B cell (primary cell): ENCODE data around the gene CLK4.

Experiments
- CTCF ChIP-seq: fragments of 200-600 bp; IDR thresholded peaks from one replicate; pipeline ENCODE4 v1.8.0; 2022; ENCODE audit warnings: antibody characterized with exemption, mild to moderate bottlenecking
- EZH2 ChIP-seq: IDR thresholded peaks from 2 replicates; pipeline ENCODE4 v1.6.1; 2012; ENCODE audit warnings: borderline replicate concordance, low read depth, mild to moderate bottlenecking, moderate library complexity, low read length; ENCODE audit not compliant: insufficient read depth, poor library complexity, severe bottlenecking

- peak; percentile 5 for TF ChIP-seq CTCF
- no peak for TF ChIP-seq EZH2
These were observed 35.9 kb downstream of the CLK4 start for GRCh38 chr5:178590924-178591423.
